Cardiac septum (tissue), 1 donor: ENCODE measurements around the gene AEBP1. TPM values are rescaled to one million over a fixed set of nuclear protein-coding genes. Genes with fewer than 3 reads are reported as not detected.
"Not testable (repeated sequence)": the region's sequence is repeated elsewhere in the genome, so short reads cannot be mapped to it uniquely, and the experiment has no call there.

ENCODE experiments used
- DNase-seq: peaks from one replicate; pipeline ENCODE4 v3.0.0-alpha.2; 2020; ENCODE audit warnings: low spot score
- intact Hi-C: fragments of 100-400 bp; cut with DNase I; formaldehyde crosslinking; loops from one replicate; pipeline ENCODE4 v1.14.0; 2022
- total RNA-seq: library from RNA; stranded (reverse); fragmentation: NEBNext Ultra II Directional; extraction: Animal tissue kit (Norgen Biotek cat#: 25700); gene quantifications from one replicate; pipeline ENCODE4 v1.2.1, GENCODE V29; 2021
- donor health status: DM: no; HTN: no; CAD: no.

Gene AEBP1
- total RNA-seq, 1 donor from 2014 or later, result 93.1 TPM

- intact Hi-C loops, result no loop called here
- DNase-seq, result peak; percentile 60
Measured at GRCh38 chr7:44112231-44112996, 8.3 kb downstream of the AEBP1 start.

GRCh38 chr7:44112997-44113763 is 9.0 kb downstream of the AEBP1 start:
- no peak for DNase-seq
- intact Hi-C loops, result no loop called here

GRCh38 chr7:44113764-44114354 is 9.7 kb downstream of the AEBP1 start:
- no peak for DNase-seq
- intact Hi-C loops, result no loop called here

GRCh38 chr7:44114586-44115310 is 10.6 kb downstream of the AEBP1 start:
- intact Hi-C loops, result no loop called here

GRCh38 chr7:44116087-44116788 is 12.1 kb downstream of the AEBP1 start:
- DNase-seq, result no peak
- intact Hi-C loops, result no loop called here

More at GRCh38 chr7:44114586-44115310, 10.6 kb downstream of the AEBP1 start:
- DNase-seq, result peak; percentile 86

- intact Hi-C loops, result no loop called here
- DNase-seq, result no peak
Measured at GRCh38 chr7:44116789-44117666, 12.9 kb downstream of the AEBP1 start.

- no peak for DNase-seq
- intact Hi-C loops, result no loop called here
Measured at GRCh38 chr7:44117801-44118429, 13.8 kb downstream of the AEBP1 start.

- DNase-seq, result no peak
- intact Hi-C loops, result loop anchor here (5.0 kb wide), 1 partner anchor 82 kb away; the partner anchor contains the start of gene YKT6
Measured at GRCh38 chr7:44119829-44120380, 15.8 kb downstream of the AEBP1 start.

GRCh38 chr7:44120395-44120794 is 16.2 kb downstream of the AEBP1 start:
- DNase-seq, result no peak
- intact Hi-C loops, result loop anchor here (5.0 kb wide), 1 partner anchor 82 kb away; the partner anchor contains the start of gene YKT6

GRCh38 chr7:44121761-44122420 is 17.7 kb downstream of the AEBP1 start:
- intact Hi-C loops, result loop anchor here (2.0 to 5.0 kb wide), 2 partner anchors 45 to 80 kb away; partner anchors contain the start of gene YKT6
- DNase-seq, result no peak

GRCh38 chr7:44122529-44122928 is 18.4 kb downstream of the AEBP1 start:
- intact Hi-C loops, result loop anchor here (2.0 to 5.0 kb wide), 2 partner anchors 46 to 80 kb away; partner anchors contain the start of gene YKT6
- DNase-seq, result no peak

GRCh38 chr7:44123190-44124003 is 19.3 kb downstream of the AEBP1 start, which contains the start of gene POLD2:
Gene POLD2, minus strand, starts transcription at chr7:44123548. Its CDS starts 1,495 bp downstream, at chr7:44122053.
- intact Hi-C loops, result loop anchor here (2.0 to 5.0 kb wide), 2 partner anchors 47 to 79 kb away; partner anchors contain the start of gene YKT6
- DNase-seq, result peak; percentile 99

GRCh38 chr7:44124822-44125202 is 20.7 kb downstream of the AEBP1 start:
- DNase-seq, result no peak
- intact Hi-C loops, result loop anchor here (5.0 kb wide), 1 partner anchor 77 kb away; the partner anchor contains the start of gene YKT6

- DNase-seq, intact Hi-C loops: not testable (repeated sequence)
Measured at GRCh38 chr7:44126574-44126973, 22.4 kb downstream of the AEBP1 start.

- intact Hi-C loops, result no loop called here
- DNase-seq, result no peak
Measured at GRCh38 chr7:44127161-44127560, 23.0 kb downstream of the AEBP1 start.
